A549 (cell line): ENCODE measurements around the gene GRK3.

ENCODE experiments used
- BHLHE40 ChIP-seq: IDR thresholded peaks from 2 replicates; pipeline ENCODE4 v1.6.1; 2012; ENCODE audit warnings: low read depth, low read length, inconsistent platforms
- CHD2 ChIP-seq: fragments of 150-350 bp; IDR thresholded peaks from 2 replicates; pipeline ENCODE4 v1.6.1; 2014; ENCODE audit warnings: low read length; ENCODE audit not compliant: partially characterized antibody
- EHMT2 ChIP-seq: fragments of 200-600 bp; sonication (generic); IDR thresholded peaks from 2 replicates; pipeline ENCODE4 v1.6.1; 2016; ENCODE audit warnings: antibody characterized with exemption, low read depth, mild to moderate bottlenecking, moderate library complexity
- POLR2A ChIP-seq: IDR thresholded peaks from 2 replicates; pipeline ENCODE4 v1.6.1; 2012; ENCODE audit warnings: mild to moderate bottlenecking, low read length
- RAD21 ChIP-seq, 2 experiments: fragments of >200 bp in 1 of 2; sonication (Bioruptor Twin) in 1 of 2; formaldehyde crosslinking in 1 of 2; IDR thresholded peaks in 1 of 2; conservative IDR thresholded peaks in 1 of 2; 2 replicates in 1 of 2; 3 replicates in 1 of 2; pipeline ENCODE4 v1.6.1; 2012 to 2018; ENCODE audit warnings: inconsistent platforms in 1 of 2
- ZFP36 ChIP-seq: fragments of 450-650 bp; IDR thresholded peaks from 2 replicates; pipeline ENCODE4 v1.6.1; 2014; ENCODE audit warnings: borderline replicate concordance; ENCODE audit not compliant: partially characterized antibody
- TF ChIP-seq, protein P1 (sequence below): fragments of >200 bp; sonication (Bioruptor Twin); formaldehyde crosslinking; IDR thresholded peaks from 3 replicates; pipeline ENCODE4 v1.5.1; 2016
- TF ChIP-seq, protein P2 (sequence below): fragments of 450-650 bp; IDR thresholded peaks from 2 replicates; pipeline ENCODE4 v1.6.1; 2014; ENCODE audit warnings: antibody characterized with exemption
- TF ChIP-seq, protein P3 (sequence below): IDR thresholded peaks from 2 replicates; pipeline ENCODE4 v1.6.1; 2012; ENCODE audit warnings: low read depth, borderline replicate concordance
- TF ChIP-seq, protein P4 (sequence below): fragments of 200-600 bp; sonication (generic); IDR thresholded peaks from 2 replicates; pipeline ENCODE4 v1.6.1; 2016; ENCODE audit warnings: antibody characterized with exemption, mild to moderate bottlenecking, moderate library complexity

DNA sequence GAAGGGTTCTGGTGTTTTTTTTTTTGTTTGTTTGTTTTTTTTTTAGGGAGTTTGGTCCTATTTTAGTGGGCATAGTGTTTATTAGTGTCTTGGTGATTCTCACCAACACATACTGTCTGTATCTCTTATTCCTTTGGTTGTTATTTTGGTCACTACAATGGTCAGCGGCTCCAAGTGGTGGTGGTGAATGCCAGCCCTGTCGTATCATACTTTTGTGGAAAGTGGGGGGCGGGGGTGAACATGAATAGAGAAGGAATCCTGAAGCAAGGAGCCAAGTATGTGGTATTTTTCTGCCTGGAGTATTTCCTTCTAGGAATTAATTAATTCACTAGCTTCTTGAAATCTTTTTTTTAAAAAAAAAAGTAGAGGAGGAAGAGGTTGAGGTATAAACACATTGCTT is 79.6 kb downstream of the GRK3 start:
- TF ChIP-seq, protein P1, sequence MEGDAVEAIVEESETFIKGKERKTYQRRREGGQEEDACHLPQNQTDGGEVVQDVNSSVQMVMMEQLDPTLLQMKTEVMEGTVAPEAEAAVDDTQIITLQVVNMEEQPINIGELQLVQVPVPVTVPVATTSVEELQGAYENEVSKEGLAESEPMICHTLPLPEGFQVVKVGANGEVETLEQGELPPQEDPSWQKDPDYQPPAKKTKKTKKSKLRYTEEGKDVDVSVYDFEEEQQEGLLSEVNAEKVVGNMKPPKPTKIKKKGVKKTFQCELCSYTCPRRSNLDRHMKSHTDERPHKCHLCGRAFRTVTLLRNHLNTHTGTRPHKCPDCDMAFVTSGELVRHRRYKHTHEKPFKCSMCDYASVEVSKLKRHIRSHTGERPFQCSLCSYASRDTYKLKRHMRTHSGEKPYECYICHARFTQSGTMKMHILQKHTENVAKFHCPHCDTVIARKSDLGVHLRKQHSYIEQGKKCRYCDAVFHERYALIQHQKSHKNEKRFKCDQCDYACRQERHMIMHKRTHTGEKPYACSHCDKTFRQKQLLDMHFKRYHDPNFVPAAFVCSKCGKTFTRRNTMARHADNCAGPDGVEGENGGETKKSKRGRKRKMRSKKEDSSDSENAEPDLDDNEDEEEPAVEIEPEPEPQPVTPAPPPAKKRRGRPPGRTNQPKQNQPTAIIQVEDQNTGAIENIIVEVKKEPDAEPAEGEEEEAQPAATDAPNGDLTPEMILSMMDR, result no peak
- TF ChIP-seq, protein P2, sequence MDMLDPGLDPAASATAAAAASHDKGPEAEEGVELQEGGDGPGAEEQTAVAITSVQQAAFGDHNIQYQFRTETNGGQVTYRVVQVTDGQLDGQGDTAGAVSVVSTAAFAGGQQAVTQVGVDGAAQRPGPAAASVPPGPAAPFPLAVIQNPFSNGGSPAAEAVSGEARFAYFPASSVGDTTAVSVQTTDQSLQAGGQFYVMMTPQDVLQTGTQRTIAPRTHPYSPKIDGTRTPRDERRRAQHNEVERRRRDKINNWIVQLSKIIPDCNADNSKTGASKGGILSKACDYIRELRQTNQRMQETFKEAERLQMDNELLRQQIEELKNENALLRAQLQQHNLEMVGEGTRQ, result no peak
- TF ChIP-seq RAD21 (conservative IDR thresholded peaks at IDR 0.05 in 1 of 2, IDR thresholded peaks at IDR 0.05 in 1 of 2) (no peak), ZFP36 (no peak), CHD2 (no peak), POLR2A (no peak), BHLHE40 (no peak), EHMT2 (no peak)
- TF ChIP-seq, protein P3, sequence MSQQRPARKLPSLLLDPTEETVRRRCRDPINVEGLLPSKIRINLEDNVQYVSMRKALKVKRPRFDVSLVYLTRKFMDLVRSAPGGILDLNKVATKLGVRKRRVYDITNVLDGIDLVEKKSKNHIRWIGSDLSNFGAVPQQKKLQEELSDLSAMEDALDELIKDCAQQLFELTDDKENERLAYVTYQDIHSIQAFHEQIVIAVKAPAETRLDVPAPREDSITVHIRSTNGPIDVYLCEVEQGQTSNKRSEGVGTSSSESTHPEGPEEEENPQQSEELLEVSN, result no peak
- TF ChIP-seq, protein P4, sequence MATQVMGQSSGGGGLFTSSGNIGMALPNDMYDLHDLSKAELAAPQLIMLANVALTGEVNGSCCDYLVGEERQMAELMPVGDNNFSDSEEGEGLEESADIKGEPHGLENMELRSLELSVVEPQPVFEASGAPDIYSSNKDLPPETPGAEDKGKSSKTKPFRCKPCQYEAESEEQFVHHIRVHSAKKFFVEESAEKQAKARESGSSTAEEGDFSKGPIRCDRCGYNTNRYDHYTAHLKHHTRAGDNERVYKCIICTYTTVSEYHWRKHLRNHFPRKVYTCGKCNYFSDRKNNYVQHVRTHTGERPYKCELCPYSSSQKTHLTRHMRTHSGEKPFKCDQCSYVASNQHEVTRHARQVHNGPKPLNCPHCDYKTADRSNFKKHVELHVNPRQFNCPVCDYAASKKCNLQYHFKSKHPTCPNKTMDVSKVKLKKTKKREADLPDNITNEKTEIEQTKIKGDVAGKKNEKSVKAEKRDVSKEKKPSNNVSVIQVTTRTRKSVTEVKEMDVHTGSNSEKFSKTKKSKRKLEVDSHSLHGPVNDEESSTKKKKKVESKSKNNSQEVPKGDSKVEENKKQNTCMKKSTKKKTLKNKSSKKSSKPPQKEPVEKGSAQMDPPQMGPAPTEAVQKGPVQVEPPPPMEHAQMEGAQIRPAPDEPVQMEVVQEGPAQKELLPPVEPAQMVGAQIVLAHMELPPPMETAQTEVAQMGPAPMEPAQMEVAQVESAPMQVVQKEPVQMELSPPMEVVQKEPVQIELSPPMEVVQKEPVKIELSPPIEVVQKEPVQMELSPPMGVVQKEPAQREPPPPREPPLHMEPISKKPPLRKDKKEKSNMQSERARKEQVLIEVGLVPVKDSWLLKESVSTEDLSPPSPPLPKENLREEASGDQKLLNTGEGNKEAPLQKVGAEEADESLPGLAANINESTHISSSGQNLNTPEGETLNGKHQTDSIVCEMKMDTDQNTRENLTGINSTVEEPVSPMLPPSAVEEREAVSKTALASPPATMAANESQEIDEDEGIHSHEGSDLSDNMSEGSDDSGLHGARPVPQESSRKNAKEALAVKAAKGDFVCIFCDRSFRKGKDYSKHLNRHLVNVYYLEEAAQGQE, result no peak
